ENCODE data around the gene ZNF212.
A peak's percentile ranks its signal among the peaks of the same experiment; 100 is the strongest.

The ZNF212 gene

DNA sequence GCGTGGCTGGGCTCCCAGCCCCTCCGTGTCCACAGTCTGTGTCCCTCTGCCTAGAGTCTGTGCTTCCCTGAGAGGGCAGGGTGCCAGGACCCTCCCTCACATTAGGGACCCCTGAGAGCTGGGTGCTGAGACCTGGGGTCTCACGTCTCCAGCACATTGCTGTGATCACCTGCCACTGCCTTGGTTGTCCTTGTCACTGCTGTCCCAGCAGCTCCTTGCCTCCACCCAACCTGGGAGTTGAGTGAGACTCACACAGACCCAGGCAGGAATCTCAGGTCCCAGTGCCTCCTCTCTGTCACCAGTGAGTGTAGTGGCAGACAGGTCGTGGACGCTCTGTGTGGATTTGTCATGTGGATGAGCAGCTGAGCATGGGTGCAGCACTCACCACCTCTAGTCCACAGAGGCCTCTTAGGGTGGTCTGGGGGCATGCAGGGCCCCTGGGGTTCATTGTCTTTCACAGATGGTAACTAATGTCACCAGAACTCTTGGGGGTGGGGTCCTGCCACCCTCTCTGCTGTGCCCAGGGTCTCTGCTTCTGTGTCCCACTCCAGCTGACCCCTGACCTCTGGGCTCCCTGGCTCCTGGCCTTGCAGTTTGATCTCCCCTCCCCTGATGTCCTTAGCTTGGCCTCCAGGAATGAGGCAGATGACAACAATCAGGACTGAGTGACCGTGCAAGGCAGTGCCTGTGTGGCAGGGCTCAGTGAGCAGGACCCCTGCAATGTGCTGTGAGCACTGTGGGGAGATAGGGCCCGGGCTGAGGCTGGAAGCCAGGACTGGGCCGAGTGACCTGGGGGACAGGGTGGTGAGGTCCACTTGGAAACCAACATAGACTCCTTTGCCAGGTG, 41.4 kb downstream of the ZNF212 start:
- no peak for DNase-seq (ENCODE audit: insufficient read length, low spot score)
- TF ChIP-seq POLR2A (IDR thresholded peaks at IDR 0.05; ENCODE audit: low read depth, low read length), result no peak
- no peak for FAIRE-seq

DNA sequence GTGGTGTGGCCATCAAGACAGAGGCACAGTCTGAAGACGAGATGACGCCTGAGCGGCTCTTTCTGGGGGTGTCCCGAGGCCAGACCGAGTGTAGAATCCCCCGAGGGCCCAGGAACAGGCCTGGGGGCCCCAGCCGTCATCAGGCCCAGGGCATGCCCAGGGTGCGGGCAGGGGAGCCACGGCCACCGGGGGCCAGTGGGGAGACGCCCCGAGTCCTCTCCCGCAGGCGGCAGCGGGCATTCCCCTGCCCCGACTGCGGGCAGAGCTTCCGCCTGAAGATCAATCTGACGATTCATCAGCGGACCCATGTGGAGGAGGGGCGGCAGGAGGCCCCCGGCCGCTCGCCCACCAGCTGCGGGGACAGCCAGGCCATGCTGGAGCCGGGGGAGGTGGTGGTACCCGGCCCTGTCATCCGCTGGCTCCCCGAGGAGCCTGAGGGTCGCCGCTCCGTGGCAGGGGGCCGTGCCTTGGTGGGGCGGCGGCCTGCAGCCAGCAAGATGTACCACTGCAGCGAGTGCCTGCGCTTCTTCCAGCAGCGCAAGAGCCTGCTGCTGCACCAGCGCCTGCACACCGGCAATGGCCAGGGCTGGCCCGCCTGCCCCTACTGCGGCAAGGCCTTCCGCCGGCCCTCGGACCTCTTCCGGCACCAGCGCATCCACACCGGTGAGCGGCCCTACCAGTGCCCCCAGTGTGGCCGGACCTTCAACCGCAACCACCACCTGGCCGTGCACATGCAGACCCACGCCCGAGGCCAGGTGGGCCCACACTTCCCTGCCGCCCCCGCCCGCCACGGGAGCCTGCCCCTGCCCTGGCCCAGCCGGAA, 42.3 kb downstream of the ZNF212 start:
- TF ChIP-seq POLR2A (IDR thresholded peaks at IDR 0.05; ENCODE audit: low read depth, low read length), result no peak
- no peak for FAIRE-seq
- DNase-seq (ENCODE audit: insufficient read length, low spot score), result no peak

DNA sequence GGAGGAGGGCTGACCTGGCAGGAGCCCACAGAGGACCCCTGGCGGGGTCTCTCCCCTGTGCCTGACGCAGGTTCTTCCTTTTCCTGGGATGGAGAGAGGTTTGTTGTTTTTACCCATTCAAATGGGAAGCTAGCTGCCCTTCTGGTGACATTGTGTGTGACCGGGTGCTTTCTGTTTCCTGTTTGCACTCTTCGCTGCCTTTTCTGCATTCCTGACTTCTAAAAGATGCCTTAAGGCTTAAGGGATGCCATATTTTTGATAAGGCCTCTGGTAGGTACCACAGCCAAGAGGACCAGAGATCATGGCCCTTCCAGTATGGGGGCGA, 42.8 kb downstream of the ZNF212 start:
- TF ChIP-seq POLR2A (IDR thresholded peaks at IDR 0.05; ENCODE audit: low read depth, low read length), result no peak
- FAIRE-seq (no peak), DNase-seq (ENCODE audit: insufficient read length, low spot score) (no peak)

DNA sequence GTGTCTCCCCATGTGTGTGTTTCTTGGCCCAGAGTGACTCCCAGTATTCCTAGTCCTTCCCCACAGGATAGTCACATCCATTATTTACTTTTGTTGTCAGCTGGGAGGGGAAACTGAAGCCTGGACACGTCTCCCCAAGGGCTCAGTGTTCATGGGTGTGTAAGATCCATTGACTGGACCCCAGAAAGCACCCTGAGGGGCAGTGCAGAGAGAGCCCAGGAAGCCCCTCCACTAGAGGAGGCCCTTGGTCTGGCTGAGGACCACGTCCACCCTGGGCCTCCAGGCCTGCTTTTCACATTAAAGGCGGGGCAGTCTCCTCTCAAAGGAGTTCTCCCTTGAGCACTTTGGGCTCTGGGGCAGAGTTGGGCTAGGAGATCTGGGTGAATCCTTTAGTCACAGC, 43.9 kb downstream of the ZNF212 start:
- FAIRE-seq (no peak), DNase-seq (ENCODE audit: insufficient read length, low spot score) (no peak)
- no peak for TF ChIP-seq POLR2A (IDR thresholded peaks at IDR 0.05; ENCODE audit: low read depth, low read length)

DNA sequence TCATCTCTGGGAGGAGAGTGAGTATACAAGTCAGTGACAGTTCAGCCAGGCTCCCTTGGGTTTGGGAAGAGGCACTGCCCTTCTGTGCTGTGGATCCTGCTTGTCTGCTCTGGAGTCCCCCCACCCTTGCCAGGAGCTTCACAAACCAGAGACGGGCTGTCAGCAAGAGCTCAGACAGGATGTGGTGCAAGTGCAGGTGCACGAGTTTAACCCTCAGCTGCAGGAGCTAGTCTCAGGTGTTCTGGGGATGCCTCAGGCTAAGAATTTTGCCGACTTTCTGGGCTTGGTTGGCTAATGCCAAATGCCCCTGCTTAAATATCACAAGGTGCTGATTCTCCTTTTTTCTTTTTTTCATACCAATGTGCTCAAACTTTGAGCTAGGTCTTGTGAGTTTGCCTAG, 44.9 kb downstream of the ZNF212 start:
- no peak for TF ChIP-seq POLR2A (IDR thresholded peaks at IDR 0.05; ENCODE audit: low read depth, low read length)
- DNase-seq (ENCODE audit: insufficient read length, low spot score), result no peak
- no peak for FAIRE-seq

DNA sequence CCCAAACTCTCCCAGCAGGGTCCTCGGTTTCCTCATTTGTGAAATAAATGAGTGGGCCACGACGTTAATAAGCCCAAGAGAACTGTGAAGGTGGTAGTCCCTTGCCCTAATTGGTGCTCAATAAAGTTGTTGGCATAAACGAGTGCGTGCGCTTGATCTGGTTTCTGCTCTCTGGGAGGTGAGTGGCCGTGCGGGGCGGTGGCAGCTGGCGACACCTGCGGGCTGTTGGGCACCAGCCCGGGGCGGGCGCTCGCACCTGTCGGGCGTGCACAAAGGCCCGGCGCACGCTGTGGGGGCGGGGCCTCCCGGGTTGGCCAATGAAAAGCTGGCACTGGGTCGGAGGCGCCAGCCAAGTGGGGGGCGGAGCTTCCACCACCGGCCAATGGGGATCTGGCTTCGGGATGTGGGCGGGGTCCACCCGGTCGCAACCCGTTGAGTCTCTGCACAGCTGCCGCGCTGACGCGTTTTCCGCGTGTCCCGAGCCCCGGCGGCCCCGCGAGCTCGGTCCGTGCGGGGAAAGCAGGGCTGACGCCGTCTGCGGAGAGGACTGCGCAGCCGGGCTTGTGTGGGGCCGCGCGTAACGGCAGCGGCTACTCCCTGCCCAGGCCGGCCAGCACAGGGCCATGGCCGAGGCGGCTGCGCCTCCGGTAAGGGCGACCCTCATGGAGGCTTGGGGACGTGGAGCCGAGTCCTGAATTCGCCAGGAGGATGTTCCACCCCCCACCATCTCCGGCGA, 45.6 kb downstream of the ZNF212 start:
- peak; percentile 60 for TF ChIP-seq POLR2A (IDR thresholded peaks at IDR 0.05; ENCODE audit: low read depth, low read length)
- peak; percentile 93 for DNase-seq (ENCODE audit: insufficient read length, low spot score)
- FAIRE-seq, result no peak

DNA sequence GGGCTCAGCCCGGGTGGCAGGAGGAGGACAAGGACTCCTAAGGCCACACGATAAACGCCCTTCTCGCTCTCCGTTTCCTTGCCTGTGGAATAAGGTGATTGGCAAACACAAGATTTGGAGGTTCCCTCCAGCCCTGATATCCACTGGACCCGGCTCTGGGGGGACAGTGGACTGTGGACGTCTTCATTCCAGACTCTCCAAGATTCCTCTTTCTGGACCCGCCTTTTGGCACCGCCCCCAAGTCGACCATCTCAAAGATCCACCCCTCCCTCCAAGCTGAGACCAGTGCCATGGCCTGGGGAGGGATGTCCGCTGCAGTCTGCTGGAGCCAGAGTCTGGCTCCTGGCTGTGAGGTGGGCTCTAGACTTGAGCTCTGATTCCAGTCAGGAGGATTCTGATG, 46.2 kb downstream of the ZNF212 start:
- no peak for FAIRE-seq
- no peak for TF ChIP-seq POLR2A (IDR thresholded peaks at IDR 0.05; ENCODE audit: low read depth, low read length)
- peak; percentile 42 for DNase-seq (ENCODE audit: insufficient read length, low spot score)

DNA sequence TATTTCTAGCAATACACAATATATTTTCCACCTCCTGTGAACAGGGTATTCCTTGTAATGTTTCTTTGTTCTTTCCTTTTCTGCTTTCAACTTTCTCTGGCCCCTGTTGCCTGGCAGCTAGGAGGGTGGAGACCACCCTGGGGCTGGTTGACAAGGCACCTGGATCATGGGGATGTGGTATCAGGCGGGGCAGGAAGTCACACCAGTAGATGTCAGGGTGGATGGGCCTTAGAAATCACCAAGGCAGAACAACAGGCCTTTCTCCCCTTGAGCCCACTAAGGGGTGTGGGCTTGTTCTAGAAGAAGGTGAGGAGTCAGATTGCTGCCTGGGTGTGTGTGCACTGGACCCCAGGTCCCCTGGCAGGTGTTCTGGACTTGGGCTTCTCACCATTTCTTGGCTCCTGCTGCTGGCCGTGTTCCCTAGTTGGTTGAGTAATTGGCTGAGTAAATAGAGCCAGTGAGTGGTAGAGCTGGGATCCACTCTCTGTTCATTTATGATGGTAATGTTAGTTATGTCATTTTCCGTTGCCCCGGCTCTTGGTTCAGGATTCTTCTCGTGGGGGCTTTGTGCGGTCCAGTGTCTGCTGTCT, 47.5 kb downstream of the ZNF212 start:
- TF ChIP-seq POLR2A (IDR thresholded peaks at IDR 0.05; ENCODE audit: low read depth, low read length), result no peak
- DNase-seq (ENCODE audit: insufficient read length, low spot score), result no peak
- no peak for FAIRE-seq

DNA sequence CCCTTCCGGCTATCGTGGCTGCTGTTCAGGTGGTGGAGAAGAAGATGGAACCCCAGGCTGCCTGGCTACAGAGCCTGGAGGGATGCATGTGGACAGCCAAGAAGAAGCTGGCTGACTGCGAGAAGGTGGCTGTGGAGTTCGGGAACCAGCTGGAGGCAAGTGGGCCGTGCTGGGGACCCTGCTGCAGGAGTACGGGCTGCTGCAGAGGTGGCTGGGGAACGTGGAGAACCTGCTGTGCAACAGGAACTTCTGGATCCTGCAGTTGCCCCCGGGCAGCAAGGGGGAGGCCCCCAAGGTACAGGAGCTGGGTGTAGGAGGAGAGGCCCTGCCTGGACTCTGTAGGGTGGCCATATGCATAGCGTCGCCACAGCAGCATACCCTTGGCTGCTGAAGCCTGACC, 48.2 kb downstream of the ZNF212 start:
- no peak for FAIRE-seq
- DNase-seq (ENCODE audit: insufficient read length, low spot score), result no peak
- TF ChIP-seq POLR2A (IDR thresholded peaks at IDR 0.05; ENCODE audit: low read depth, low read length), result no peak

DNA sequence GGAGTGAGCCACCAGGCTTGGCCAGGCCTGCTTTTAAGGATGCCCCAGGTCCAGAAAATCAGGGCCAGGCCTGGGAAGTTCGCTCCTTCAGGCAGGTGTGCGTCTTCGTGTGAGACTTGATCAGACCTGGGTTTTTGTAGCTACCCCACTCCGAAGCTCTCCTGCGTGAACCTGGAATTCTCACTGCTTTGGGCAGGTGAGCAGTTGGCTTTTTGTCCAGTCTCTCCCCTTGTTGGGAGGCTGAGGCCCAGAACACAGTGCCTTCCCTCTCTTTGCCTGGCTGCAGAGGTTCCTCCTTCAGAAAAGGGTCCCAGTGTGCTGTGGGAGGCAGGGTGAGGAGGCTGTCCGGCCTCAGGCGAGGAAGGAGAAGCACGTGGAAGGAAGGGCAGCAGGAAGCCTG, 49.8 kb downstream of the ZNF212 start:
- no peak for TF ChIP-seq POLR2A (IDR thresholded peaks at IDR 0.05; ENCODE audit: low read depth, low read length)
- FAIRE-seq (no peak), DNase-seq (ENCODE audit: insufficient read length, low spot score) (no peak)

DNA sequence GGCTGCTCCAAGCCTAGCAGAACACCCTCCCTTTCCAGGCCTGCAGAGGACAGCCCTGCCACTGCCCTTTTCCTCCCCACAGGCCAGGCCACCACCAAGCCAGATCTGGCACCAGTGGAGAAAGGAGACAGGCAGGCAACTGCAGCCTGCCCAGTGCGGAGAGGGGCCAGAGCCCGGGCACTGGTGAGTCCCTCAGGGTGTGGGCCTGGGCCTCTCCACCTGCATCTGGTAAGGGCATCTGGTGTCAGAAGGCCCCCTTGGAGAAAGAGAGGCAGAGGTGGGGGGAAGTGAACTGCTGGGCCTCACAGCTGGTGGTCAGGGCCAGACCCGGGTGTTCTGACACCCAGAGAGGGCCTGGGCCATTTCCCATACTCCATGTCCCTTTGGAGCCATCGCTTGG, 50.4 kb downstream of the ZNF212 start:
- no peak for TF ChIP-seq POLR2A (IDR thresholded peaks at IDR 0.05; ENCODE audit: low read depth, low read length)
- DNase-seq (ENCODE audit: insufficient read length, low spot score) (no peak), FAIRE-seq (no peak)

DNA sequence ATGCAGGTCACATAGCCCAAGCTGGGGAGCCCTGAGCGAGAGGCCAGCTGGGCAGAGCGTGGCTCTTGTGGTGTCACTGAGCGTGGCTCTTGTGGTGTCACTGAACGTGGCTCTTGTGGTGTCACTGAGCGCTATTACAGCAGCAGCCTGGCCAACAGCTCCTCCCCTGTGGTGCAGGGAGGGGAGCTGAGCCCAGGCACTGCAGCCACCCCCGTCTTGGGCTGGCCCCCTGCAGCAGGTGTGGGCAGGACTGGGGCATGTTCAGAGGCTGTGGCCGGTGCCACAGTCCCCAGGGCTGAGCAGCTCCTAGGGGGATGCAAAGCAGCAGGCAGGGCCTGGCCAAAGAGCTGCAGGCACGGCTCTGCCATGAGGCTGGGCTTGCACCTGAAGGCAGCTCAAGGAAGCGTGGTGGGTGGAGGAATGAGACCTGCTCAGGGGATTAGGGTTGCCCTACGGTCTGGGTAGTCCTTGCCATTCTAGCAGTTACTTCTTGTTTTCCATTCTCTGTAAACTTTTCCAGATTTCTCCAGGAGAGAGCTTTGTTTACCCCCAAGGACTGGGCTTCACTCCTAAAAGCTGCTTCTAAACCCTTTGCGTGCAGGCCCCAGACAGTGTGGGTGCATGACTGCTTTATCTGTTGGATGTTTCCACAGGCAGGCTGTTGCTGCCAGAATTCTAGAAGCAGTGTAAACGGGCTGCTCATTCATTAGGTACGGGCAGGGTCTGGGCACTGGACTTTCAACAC, 51.8 kb downstream of the ZNF212 start:
- FAIRE-seq (no peak), DNase-seq (ENCODE audit: insufficient read length, low spot score) (no peak)
- no peak for TF ChIP-seq POLR2A (IDR thresholded peaks at IDR 0.05; ENCODE audit: low read depth, low read length)

DNA sequence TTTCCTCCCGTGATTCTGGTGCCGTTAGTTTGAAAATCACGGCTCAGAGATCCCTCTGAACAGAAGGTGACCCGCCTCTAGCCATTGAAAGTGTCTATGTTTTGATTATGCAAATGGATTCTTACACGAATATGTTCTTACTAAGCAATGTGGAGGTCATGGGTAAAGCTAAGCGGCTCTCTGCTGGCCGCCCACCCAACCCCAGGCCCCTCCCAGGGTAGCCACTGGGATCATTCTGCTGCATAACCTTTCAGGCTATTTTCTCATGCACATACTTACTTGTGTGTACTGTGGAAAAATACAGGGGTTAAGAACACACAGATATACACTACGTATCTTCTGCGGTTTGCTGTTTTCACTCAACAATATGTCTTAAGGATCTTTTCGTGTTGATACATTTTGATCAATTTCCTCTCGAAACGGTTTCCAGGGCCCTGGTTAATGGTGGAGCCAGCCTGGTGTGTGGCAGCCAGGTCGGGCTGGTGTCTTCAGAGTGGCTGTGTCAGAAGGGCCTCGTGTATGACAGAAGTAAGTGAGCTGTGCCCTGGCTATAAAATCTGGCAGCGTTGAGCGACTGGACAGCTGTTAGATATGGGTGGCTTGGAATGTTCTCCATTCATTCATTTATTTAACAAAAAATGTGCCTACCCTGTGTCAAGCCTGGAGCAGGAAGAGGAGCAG, 52.5 kb downstream of the ZNF212 start:
- TF ChIP-seq POLR2A (IDR thresholded peaks at IDR 0.05; ENCODE audit: low read depth, low read length), result no peak
- FAIRE-seq, result no peak
- DNase-seq (ENCODE audit: insufficient read length, low spot score), result no peak
